GM18868 (cell line): ENCODE measurements around the gene P4HB.

Experiments used
- ATAC-seq: cut with Tn5 transposase; IDR thresholded peaks from one replicate; pipeline ENCODE4 v1.9.1; 2021; ENCODE audit warnings: mild to moderate bottlenecking, moderate library complexity; ENCODE audit not compliant: unreplicated experiment

The P4HB gene

GRCh38 chr17:81813371-81813684 is 47.0 kb downstream of the P4HB start:
- no peak for ATAC-seq

GRCh38 chr17:81812571-81813370 is 47.6 kb downstream of the P4HB start:
- no peak for ATAC-seq

DNA sequence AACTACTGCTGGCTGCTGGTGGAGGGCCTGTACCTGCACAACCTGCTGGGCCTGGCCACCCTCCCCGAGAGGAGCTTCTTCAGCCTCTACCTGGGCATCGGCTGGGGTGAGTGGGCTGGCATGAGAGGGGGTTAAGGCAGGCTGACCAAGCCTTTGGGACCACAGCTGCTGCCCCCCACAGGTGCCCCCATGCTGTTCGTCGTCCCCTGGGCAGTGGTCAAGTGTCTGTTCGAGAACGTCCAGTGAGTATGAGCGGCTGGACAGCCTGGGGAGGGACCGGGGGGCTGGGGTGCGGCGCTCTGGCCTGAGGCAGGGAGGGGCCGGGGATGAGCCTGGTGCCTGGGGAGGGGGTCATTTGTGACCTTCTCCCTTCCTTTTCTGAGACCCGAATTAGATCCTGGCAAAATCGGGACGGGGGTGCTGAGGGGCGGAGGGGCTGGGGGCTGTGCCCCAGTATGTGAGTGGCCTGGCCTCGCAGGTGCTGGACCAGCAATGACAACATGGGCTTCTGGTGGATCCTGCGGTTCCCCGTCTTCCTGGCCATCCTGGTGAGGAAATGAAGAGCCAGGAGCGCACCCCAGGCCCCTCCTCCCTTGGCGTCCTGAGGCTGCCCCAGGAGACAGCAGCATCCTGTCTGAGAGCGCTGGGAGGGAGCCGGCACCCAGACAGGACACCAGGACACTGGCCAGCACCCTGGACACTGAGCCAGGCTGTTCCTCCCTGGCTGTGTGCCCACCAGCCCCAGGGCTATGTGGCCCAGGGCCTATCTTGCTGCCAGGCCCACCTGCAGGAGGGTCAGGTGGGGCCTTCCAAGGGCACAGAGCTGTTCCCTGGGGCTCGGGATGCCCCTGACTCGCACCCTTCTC is 48.4 kb downstream of the P4HB start:
- ATAC-seq: no peak

DNA sequence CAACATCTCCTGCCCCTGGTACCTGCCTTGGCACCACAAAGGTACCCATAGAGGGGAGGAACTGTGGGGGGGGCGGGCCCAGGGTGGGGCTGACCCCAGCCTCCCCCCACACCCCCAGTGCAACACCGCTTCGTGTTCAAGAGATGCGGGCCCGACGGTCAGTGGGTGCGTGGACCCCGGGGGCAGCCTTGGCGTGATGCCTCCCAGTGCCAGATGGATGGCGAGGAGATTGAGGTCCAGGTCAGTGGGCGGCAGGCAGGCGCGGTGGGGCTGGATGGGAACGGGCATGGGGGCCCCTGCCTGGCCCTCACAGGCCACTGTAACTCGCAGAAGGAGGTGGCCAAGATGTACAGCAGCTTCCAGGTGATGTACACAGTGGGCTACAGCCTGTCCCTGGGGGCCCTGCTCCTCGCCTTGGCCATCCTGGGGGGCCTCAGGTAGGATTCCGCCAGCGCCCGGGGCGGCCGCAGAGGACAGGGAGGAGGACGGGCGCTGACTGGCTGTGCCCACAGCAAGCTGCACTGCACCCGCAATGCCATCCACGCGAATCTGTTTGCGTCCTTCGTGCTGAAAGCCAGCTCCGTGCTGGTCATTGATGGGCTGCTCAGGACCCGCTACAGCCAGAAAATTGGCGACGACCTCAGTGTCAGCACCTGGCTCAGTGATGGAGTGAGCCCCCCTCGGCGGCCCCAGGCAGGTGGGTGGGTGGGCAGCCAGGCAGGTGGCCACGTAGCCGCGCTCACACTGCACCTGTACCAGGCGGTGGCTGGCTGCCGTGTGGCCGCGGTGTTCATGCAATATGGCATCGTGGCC is 49.2 kb downstream of the P4HB start:
- no peak for ATAC-seq

GRCh38 chr17:81810476-81810875 is 49.9 kb downstream of the P4HB start:
- ATAC-seq: no peak

DNA sequence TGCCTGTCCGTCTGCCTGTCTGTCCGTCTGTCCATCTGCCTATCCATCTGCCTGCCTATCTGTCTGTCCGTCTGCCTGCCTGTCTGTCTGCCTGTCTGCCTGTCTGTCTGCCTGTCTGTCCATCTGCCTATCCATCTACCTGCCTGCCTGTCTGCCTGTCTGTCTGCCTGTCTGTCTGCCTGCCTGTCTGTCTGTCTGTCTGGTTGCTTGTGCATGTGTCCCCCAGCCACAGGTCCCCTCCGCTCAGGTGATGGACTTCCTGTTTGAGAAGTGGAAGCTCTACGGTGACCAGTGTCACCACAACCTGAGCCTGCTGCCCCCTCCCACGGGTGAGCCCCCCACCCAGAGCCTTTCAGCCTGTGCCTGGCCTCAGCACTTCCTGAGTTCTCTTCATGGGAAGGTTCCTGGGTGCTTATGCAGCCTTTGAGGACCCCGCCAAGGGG is 50.8 kb downstream of the P4HB start:
- no peak for ATAC-seq

- ATAC-seq: no peak
Observed at GRCh38 chr17:81808778-81809555, 51.4 kb downstream of the P4HB start.

- no peak for ATAC-seq
Observed at GRCh38 chr17:81807839-81808238, 52.5 kb downstream of the P4HB start.

DNA sequence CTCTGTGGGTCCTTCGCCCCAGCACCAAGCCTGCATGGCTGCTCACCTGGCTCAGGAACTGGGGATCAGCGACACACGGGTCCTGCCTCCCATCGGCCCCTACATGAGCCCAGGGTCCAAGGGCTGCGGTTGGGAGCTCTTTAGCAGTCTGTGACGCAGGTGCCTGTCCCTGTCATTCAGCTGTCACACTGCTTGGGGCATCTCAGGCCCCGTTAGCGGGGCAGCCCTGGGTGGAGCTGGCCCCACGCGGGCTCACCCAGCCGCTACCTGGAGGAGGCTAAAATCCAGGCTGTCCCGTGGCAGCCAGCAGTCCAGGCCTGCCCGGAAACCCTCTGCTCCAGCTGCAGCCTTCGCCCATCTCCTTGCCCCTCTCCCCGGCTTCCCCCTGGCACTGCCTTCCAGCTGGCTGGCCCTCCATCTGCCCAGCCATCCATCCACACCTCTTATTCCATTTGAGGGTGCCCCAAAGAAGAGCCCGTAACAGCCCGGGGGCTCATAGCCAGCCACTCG is 53.1 kb downstream of the P4HB start:
- no peak for ATAC-seq

DNA sequence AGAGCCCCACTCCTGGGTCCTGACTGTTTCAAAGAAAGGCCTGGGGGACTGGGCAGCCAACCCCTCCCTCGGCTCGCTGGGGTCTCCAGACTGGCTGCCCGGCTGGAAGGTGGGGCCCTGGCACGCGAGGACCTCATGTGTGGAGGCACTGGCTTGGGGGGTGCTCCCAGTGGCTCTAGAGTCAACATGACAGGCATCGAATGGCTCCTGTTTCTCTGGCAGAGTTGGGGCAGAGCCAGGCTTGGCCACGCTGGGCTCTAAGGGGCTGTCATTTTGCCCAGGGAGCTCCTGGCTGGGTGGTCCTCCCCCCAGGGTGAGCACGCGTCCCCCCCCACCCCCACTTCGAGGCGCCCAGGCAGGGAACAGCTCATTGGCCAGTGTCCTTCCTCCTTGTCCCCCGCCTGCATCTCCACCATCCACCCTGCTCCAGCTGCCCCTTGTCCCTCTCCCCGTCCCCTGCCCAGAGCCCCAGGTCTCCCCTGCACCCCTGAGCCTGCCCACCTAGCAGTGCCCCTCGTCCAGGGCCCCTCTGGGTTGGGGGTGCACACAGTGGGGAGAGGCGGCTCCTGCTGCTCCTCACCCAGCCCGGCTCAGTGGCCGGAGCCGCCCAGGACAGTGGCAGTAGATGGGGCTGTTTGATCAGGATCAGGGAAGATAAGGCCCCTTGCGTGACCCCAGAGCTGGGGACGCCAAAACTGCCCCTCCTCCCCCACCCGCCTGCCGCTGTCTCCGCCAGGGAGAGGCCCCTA is 53.7 kb downstream of the P4HB start:
- no peak for ATAC-seq

DNA sequence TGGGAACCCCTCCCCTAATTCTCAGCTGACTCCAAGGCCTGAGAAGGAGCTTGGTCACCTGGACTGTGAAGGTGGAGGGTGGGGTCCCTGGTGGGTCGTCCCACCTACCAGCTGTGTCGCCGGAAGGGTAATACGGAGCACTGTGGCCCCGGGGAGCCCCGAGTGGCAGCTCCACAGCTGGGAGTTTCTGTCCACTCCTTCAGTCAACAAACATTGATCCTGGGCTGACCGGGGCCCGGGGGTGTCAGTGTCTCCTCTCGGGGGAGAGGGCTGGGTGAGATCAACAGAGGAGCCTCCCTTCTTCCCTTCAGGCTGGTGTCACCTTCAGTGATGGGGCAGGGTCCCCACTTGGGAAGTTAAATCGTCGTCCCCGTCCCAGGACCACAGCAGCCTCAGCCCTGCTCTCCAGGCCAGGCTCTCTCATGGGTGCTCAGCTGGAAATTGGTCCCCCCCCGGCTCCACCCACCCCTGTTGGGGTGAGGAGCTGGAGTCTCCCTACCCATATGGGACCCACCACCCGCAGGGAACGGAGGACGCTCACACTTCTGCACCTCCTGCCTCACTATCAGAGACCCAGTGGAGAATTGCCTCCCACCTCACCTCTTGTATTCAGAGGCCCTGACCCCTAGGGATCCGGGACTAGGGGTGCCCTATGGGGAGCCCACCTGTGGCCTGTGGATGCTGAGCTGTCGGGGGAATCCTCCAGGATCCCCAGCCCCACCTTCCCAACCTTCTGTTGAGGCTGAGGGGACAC is 54.5 kb downstream of the P4HB start:
- ATAC-seq: no peak

GRCh38 chr17:81804559-81805399 is 55.6 kb downstream of the P4HB start:
- no peak for ATAC-seq

- ATAC-seq: no peak
Observed at GRCh38 chr17:81803728-81804558, 56.4 kb downstream of the P4HB start, which contains the start of gene GCGR. Gene GCGR (plus strand): TSS chr17:81804150. CDS start chr17:81809019, 4,869 bp downstream.

GRCh38 chr17:81802856-81803643 is 57.3 kb downstream of the P4HB start:
- no peak for ATAC-seq

GRCh38 chr17:81802048-81802758 is 58.1 kb downstream of the P4HB start:
- no peak for ATAC-seq

GRCh38 chr17:81801327-81801726 is 59.0 kb downstream of the P4HB start:
- no peak for ATAC-seq
